ENCODE results near the gene RNF213. TPM values are rescaled to one million over a fixed set of nuclear protein-coding genes. Genes with fewer than 3 reads are reported as not detected.

Gene RNF213
- polyA plus RNA-seq, 1 donor (not counting 4 experiments of a cell fraction or from before 2014, with no cell fraction given): 24.4 TPM

DNA sequence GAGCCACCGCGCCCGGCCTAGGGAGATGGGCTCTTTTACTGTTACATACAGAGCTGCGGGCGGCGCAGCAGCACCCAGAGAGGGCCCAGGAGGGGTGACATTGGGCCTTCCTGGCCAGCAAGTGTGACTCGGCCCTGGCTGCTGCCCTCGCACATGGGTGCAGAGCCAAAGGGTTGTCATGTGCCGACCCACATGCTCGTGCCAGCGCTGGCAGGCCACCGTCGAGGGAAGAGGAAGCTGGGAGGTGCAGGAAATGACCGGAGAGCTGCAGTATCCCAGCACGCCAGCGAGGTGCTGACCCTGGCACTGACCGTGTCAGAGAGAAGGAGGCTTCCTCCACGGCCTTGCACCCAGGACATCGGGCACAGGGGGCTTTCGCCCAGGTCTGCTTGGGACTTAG lies 162.3 kb downstream of the RNF213 start:
- no peak for DNase-seq (ENCODE audit: low read depth, low spot score)
- Histone ChIP-seq H3K27me3 (ENCODE audit: control insufficient read depth, extremely low read depth, insufficient read depth, low read length) (no peaks in the 10 kb centered on the region), H3K4me1 (ENCODE audit: control insufficient read depth, extremely low read depth, insufficient read depth, low read length) (no peaks in the 10 kb centered on the region), H3K9ac (ENCODE audit: control insufficient read depth, extremely low read depth, insufficient read depth, low read length) (no peak overlapping the region), H2AFZ (ENCODE audit: control insufficient read depth, low read length) (no peak overlapping the region), H3K9me1 (ENCODE audit: control insufficient read depth, extremely low read depth, insufficient read depth, low read length) (no peaks in the 10 kb centered on the region), H3K36me3 (ENCODE audit: control insufficient read depth in 2 of 2, extremely low read depth in 1 of 2, insufficient read depth in 2 of 2, low read length in 2 of 2) (peaks cover 2 to 4% of the 10 kb centered on the region in 2 experiments), H3K4me3 (ENCODE audit: control insufficient read depth in 2 of 3, extremely low read depth in 1 of 3, insufficient read depth in 2 of 3, low read depth in 1 of 3, low read length in 3 of 3) (no peak overlapping the region), H3K27ac (ENCODE audit: control insufficient read depth, insufficient read depth, low read length) (no peak overlapping the region), H3K9me3 (ENCODE audit: control insufficient read depth, low read depth, low read length) (no peaks in the 10 kb centered on the region), H3K4me2 (ENCODE audit: control insufficient read depth, extremely low read depth, insufficient read depth, low read depth, low read length) (no peak overlapping the region), H4K20me1 (ENCODE audit: control insufficient read depth, extremely low read depth, insufficient read depth, low read length) (peaks cover 3% of the 10 kb centered on the region), H3K79me2 (ENCODE audit: control insufficient read depth, insufficient read depth, low read length) (peaks cover 3% of the 10 kb centered on the region)
- dilution Hi-C loops (cut with MboI; ENCODE audit: extremely low pct_ligation_motif_present, low sequenced_read_pairs): no loop called here
- TF ChIP-seq, protein P1, sequence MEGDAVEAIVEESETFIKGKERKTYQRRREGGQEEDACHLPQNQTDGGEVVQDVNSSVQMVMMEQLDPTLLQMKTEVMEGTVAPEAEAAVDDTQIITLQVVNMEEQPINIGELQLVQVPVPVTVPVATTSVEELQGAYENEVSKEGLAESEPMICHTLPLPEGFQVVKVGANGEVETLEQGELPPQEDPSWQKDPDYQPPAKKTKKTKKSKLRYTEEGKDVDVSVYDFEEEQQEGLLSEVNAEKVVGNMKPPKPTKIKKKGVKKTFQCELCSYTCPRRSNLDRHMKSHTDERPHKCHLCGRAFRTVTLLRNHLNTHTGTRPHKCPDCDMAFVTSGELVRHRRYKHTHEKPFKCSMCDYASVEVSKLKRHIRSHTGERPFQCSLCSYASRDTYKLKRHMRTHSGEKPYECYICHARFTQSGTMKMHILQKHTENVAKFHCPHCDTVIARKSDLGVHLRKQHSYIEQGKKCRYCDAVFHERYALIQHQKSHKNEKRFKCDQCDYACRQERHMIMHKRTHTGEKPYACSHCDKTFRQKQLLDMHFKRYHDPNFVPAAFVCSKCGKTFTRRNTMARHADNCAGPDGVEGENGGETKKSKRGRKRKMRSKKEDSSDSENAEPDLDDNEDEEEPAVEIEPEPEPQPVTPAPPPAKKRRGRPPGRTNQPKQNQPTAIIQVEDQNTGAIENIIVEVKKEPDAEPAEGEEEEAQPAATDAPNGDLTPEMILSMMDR (optimal IDR thresholded peaks at IDR 0.05 in 1 of 3, IDR thresholded peaks at IDR 0.05 in 1 of 3, conservative IDR thresholded peaks at IDR 0.05 in 1 of 3; ENCODE audit: extremely low read depth in 1 of 3, insufficient read depth in 2 of 3, low read length in 3 of 3): no peak
- no peak for TF ChIP-seq EZH2 (IDR thresholded peaks at IDR 0.05; ENCODE audit: low read length)
- FAIRE-seq: no peak

DNA sequence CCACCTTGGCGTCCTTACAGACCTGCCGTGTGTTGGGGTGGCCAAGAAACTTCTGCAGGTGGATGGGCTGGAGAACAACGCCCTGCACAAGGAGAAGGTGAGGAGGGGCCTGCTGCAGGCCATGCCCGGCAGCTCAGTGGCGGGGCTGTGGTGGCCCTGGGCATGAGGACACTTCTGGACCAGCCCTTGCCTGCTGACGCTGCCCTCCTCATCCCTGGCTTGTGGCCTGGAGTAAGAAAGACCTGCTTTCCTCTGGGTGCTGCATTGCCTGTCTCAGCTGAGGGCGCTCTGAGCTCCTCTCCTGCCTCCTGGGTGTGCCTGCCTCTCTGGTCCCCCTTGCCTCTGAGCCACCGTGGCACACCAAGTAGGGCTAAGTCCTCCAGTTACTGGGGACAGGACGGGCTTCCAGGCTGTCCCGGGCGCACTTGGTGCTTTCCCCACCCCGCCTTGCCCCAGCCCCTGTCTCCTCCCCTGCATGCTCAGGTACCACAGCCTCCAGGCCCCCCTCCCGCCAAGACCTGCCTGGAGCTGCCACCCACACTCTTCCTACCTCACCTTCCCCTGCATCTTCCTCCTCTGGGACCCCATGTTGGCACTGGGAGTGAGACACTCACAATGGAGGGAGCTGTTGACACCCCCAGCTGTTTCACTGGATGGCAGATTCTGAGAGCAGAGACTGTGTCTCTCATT lies 163.0 kb downstream of the RNF213 start:
- dilution Hi-C loops (cut with MboI; ENCODE audit: extremely low pct_ligation_motif_present, low sequenced_read_pairs): no loop called here

More for the DNA sequence above, 163.0 kb downstream of the RNF213 start:
- DNase-seq (ENCODE audit: low read depth, low spot score): no peak
- H3K79me2 ChIP-seq (ENCODE audit: control insufficient read depth, insufficient read depth, low read length): no peaks in the 10 kb centered on the region
- H4K20me1 ChIP-seq (ENCODE audit: control insufficient read depth, extremely low read depth, insufficient read depth, low read length): peaks cover 3% of the 10 kb centered on the region
- no peaks in the 10 kb centered on the region for H3K27me3 ChIP-seq (ENCODE audit: control insufficient read depth, extremely low read depth, insufficient read depth, low read length)
- FAIRE-seq: no peak
- TF ChIP-seq, protein P1 (optimal IDR thresholded peaks at IDR 0.05 in 1 of 3, IDR thresholded peaks at IDR 0.05 in 1 of 3, conservative IDR thresholded peaks at IDR 0.05 in 1 of 3; ENCODE audit: extremely low read depth in 1 of 3, insufficient read depth in 2 of 3, low read length in 3 of 3): no peak
- no peak for TF ChIP-seq EZH2 (IDR thresholded peaks at IDR 0.05; ENCODE audit: low read length)
- H3K27ac ChIP-seq (ENCODE audit: control insufficient read depth, insufficient read depth, low read length): no peak overlapping the region
- no peak overlapping the region for H3K9ac ChIP-seq (ENCODE audit: control insufficient read depth, extremely low read depth, insufficient read depth, low read length)
- H3K9me1 ChIP-seq (ENCODE audit: control insufficient read depth, extremely low read depth, insufficient read depth, low read length): no peaks in the 10 kb centered on the region
- H3K4me1 ChIP-seq (ENCODE audit: control insufficient read depth, extremely low read depth, insufficient read depth, low read length): no peaks in the 10 kb centered on the region
- H3K9me3 ChIP-seq (ENCODE audit: control insufficient read depth, low read depth, low read length): no peaks in the 10 kb centered on the region
- H2AFZ ChIP-seq (ENCODE audit: control insufficient read depth, low read length): no peak overlapping the region
- H3K4me3 ChIP-seq (ENCODE audit: control insufficient read depth in 2 of 3, extremely low read depth in 1 of 3, insufficient read depth in 2 of 3, low read depth in 1 of 3, low read length in 3 of 3): no peak overlapping the region
- H3K36me3 ChIP-seq (ENCODE audit: control insufficient read depth in 2 of 2, extremely low read depth in 1 of 2, insufficient read depth in 2 of 2, low read length in 2 of 2): peaks cover 0 to 3% of the 10 kb centered on the region in 2 experiments
- no peak overlapping the region for H3K4me2 ChIP-seq (ENCODE audit: control insufficient read depth, extremely low read depth, insufficient read depth, low read depth, low read length)

All from keratinocyte (primary cell).